SK-N-MC (cell line): Measurements from ENCODE around the gene GOSR1.

ENCODE experiments used
- EZH2 ChIP-seq: fragments of 200-600 bp; sonication (generic); IDR thresholded peaks from one replicate; pipeline ENCODE4 v1.6.1; 2017; ENCODE audit warnings: antibody characterized with exemption
- POLR2AphosphoS5 ChIP-seq: IDR thresholded peaks from 2 replicates; pipeline ENCODE4 v1.6.1; 2012; ENCODE audit warnings: mild to moderate bottlenecking, low read depth, low read length, borderline replicate concordance

DNA sequence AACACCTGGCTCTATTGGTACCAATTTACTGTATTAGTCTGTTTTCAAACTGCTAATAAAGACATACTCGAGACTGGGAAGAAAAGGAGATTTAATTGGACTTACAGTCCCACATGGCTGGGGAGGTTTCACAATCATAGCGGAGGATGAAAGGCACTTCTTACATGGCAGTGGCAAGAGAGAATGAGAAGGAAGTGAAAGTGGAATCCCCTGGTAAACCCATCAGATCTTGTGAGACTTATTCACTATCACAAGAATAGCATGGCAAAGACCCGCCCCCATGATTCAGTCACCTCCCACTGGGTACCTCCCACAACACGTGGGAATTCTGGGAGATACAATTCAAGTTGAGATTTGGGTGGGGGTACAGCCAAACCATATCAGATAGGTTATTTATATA lies 22.6 kb upstream of the GOSR1 start:
- TF ChIP-seq EZH2, result no peak
- TF ChIP-seq POLR2AphosphoS5, result no peak
